Natural killer cell (primary cell): Measurements from ENCODE around the gene ZNF664. TPM values are rescaled to one million over a fixed set of nuclear protein-coding genes. Genes with fewer than 3 reads are reported as not detected.

ENCODE experiments used
- ATAC-seq, 3 donors: fragments of 150-1000 bp in 2 of 3; fragments of 200-7000 bp in 1 of 3; cut with Tn5 transposase; 1 replicate in 1 of 3; 2 replicates in 2 of 3; pipeline ENCODE4 v1.10.0; 2021; ENCODE audit warnings: mild to moderate bottlenecking in 2 of 3, moderate library complexity in 2 of 3
- DNase-seq, 2 donors: peaks; one replicate each; pipeline versions ENCODE4 v3.0.0 to v3.0.0-alpha.2; 2013 to 2021; ENCODE audit warnings: mixed read lengths in 1 of 2
- H3K27ac ChIP-seq: one replicate; pipeline ENCODE4 v1.5.1; 2013; ENCODE audit warnings: mild to moderate bottlenecking, low read length
- H3K27me3 ChIP-seq: one replicate; pipeline ENCODE4 v1.6.1; 2013; ENCODE audit warnings: low read length; ENCODE audit not compliant: control insufficient read depth, insufficient read depth
- H3K36me3 ChIP-seq: one replicate; pipeline ENCODE4 v1.6.1; 2013; ENCODE audit warnings: low read length; ENCODE audit not compliant: control insufficient read depth, insufficient read depth
- H3K4me1 ChIP-seq: one replicate; pipeline ENCODE4 v1.6.1; 2013; ENCODE audit warnings: low read length; ENCODE audit not compliant: control insufficient read depth, insufficient read depth
- H3K4me3 ChIP-seq: one replicate; pipeline ENCODE4 v1.5.1; 2013; ENCODE audit warnings: low read length
- H3K9me3 ChIP-seq: one replicate; pipeline ENCODE4 v1.6.1; 2013; ENCODE audit warnings: low read length; ENCODE audit not compliant: control insufficient read depth, insufficient read depth
- H3K27ac Mint-ChIP-seq, 2 donors: one replicate each; pipeline ENCODE4 v1.8.0; 2022; ENCODE audit warnings: mild to moderate bottlenecking in 2 of 2, mixed read lengths in 2 of 2, moderate library complexity in 1 of 2
- H3K27me3 Mint-ChIP-seq, 2 donors: one replicate each; pipeline ENCODE4 v1.8.0; 2022; ENCODE audit warnings: low read depth in 2 of 2, mixed read lengths in 2 of 2
- H3K36me3 Mint-ChIP-seq: one replicate; pipeline ENCODE4 v1.8.0; 2022; ENCODE audit warnings: mixed read lengths
- H3K4me1 Mint-ChIP-seq, 2 donors: one replicate each; pipeline ENCODE4 v1.8.0; 2022; ENCODE audit warnings: mixed read lengths in 2 of 2
- H3K4me3 Mint-ChIP-seq: one replicate; pipeline ENCODE4 v1.8.0; 2022; ENCODE audit warnings: mild to moderate bottlenecking, moderate library complexity, mixed read lengths
- H3K9me3 Mint-ChIP-seq, 2 donors: one replicate each; pipeline ENCODE4 v1.8.0; 2022; ENCODE audit warnings: mixed read lengths in 2 of 2
- WGBS: methylation state at CpG from one replicate; pipeline ENCODE4 v1.1.7; 2013; ENCODE audit warnings: missing lambda C conversion rate; ENCODE audit not compliant: insufficient coverage; 5-methylcytosine and 5-hydroxymethylcytosine counted together
- intact Hi-C: fragments of 100-400 bp; cut with micrococcal nuclease; formaldehyde crosslinking; loops from one replicate; pipeline ENCODE4 v1.14.2; 2022
- total RNA-seq, 4 donors: library from RNA; stranded (reverse); fragments of 120-200 nt in 1 of 4; gene quantifications; one replicate each; pipeline versions ENCODE4 v1.2.3 to v1.2.4, GENCODE V29; 2013 to 2022
- TF ChIP-seq, protein P1 (sequence below): fragments of 200-600 bp; IDR thresholded peaks from one replicate; pipeline ENCODE4 v1.8.0; 2022; ENCODE audit warnings: antibody characterized with exemption

ZNF664 gene
- total RNA-seq, 3 donors from 2014 or later (not counting 1 experiment from before 2014, with no cell fraction given) = 36.0 to 47.3 (median 46.9) TPM

DNA sequence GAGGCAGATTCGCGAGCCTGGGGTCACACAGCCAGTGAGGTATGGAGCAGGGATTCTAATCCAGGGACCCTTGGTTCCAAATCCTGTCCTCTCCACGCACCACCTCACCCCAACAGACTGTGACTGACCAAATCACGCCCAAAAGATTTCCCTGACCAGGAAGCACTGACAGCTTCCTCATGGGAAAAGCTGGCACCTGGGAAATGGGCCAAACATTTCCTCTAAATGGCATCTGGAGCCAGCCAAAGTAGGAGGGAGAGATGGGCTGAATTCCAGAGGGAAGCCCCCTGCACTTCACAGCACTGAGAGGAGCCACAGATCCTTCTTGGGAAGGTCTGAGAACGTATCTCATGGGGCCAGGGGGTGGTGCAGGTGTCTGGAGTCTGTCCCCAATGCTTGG is 29.2 kb upstream of the ZNF664 start:
- Mint-ChIP-seq H3K4me1 (peaks cover 11 to 30% of the 10 kb centered on the region in 2 donors), H3K27ac (no peak overlapping the region), H3K36me3 (peaks cover 15% of the 10 kb centered on the region), H3K4me3 (no peak overlapping the region), H3K27me3 (no peaks in the 10 kb centered on the region), H3K9me3 (no peaks in the 10 kb centered on the region)
- Histone ChIP-seq H3K36me3 (peaks cover 17% of the 10 kb centered on the region), H3K27ac (no peak overlapping the region), H3K4me1 (peaks cover 5% of the 10 kb centered on the region), H3K4me3 (no peak overlapping the region), H3K9me3 (no peaks in the 10 kb centered on the region), H3K27me3 (no peaks in the 10 kb centered on the region)
- intact Hi-C loops = no loop called here
- DNase-seq (no peak), ATAC-seq (no peak)
- 92% methylated on average over 5 of the region's 5 CpGs for WGBS
- TF ChIP-seq, protein P1, sequence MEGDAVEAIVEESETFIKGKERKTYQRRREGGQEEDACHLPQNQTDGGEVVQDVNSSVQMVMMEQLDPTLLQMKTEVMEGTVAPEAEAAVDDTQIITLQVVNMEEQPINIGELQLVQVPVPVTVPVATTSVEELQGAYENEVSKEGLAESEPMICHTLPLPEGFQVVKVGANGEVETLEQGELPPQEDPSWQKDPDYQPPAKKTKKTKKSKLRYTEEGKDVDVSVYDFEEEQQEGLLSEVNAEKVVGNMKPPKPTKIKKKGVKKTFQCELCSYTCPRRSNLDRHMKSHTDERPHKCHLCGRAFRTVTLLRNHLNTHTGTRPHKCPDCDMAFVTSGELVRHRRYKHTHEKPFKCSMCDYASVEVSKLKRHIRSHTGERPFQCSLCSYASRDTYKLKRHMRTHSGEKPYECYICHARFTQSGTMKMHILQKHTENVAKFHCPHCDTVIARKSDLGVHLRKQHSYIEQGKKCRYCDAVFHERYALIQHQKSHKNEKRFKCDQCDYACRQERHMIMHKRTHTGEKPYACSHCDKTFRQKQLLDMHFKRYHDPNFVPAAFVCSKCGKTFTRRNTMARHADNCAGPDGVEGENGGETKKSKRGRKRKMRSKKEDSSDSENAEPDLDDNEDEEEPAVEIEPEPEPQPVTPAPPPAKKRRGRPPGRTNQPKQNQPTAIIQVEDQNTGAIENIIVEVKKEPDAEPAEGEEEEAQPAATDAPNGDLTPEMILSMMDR = no peak

DNA sequence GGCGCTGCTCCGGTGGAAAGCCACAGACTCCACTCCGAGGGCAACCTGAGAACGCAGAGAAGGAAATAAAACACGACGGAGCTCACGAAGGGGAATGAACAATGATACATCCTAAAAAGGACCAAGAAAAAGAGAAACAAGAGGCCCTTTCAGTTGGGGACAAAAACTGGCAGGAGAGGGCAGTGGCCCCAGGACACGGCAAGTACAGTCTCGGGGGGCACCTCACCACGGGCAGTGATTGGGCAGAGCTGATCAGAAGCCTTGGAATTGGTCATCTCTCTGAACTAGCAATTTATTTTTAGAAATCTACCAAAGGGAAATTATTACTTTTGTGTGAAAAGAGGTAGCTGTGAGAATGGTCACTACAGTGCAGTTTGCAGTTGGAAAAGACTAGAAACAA is 28.3 kb upstream of the ZNF664 start:
- Mint-ChIP-seq H3K36me3 (peaks cover 15% of the 10 kb centered on the region), H3K27me3 (no peaks in the 10 kb centered on the region), H3K4me3 (no peak overlapping the region), H3K4me1 (peaks cover 4 to 30% of the 10 kb centered on the region in 2 donors), H3K9me3 (no peaks in the 10 kb centered on the region), H3K27ac (no peak overlapping the region)
- 89% methylated on average over 10 of the region's 10 CpGs for WGBS
- intact Hi-C loops = no loop called here
- H3K36me3 ChIP-seq = peaks cover 17% of the 10 kb centered on the region
- no peak overlapping the region for H3K4me3 ChIP-seq
- TF ChIP-seq, protein P1 = no peak
- H3K27ac ChIP-seq = no peak overlapping the region
- no peaks in the 10 kb centered on the region for H3K4me1 ChIP-seq
- no peaks in the 10 kb centered on the region for H3K9me3 ChIP-seq
- ATAC-seq (no peak), DNase-seq (no peak)
- no peaks in the 10 kb centered on the region for H3K27me3 ChIP-seq

DNA sequence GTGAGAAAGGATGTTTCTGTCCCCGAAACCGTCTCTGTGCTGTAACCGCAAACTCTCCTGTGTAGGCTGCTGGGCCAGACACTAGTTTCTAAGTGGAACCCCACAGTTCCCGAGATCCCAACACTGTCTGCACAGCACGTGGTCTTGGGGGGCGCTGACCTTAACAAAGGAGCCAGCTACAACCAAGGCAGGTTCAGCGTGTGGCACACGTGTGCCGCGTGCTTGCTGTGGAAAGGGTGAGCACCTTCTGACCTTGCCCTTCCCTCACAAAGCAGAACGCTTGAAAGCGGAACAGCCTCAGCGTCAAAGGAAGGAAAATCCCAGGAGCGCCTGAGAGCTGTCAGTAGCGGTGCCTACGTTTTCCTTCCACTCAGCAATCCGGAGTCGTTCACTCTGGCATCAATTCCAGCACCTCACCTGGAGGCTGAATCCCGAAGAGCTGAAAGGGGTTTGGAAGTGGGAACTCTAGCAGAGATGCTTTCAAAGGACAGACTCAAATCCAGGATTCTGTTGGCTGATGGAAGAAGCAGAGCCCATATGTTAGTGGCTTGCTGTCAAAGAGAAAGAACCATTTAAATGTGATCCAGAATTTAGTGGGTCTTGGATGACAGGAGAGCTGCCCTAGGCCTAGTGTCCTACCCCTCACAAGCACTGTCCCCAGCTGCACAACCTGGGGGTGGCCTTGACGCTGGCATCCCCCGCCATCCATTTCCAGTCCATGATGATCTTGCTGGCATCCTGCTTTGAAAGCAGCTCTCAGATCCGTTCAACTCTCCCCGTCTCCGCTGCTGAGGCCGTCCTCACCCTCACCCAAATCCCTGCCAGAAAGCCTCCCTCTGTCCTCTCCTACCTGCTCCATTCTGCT is 27.5 kb upstream of the ZNF664 start:
- no peaks in the 10 kb centered on the region for H3K27me3 Mint-ChIP-seq
- intact Hi-C loops = no loop called here
- Histone ChIP-seq H3K27ac (no peak overlapping the region), H3K4me3 (no peak overlapping the region), H3K9me3 (no peaks in the 10 kb centered on the region), H3K27me3 (no peaks in the 10 kb centered on the region), H3K36me3 (peaks cover 12% of the 10 kb centered on the region), H3K4me1 (no peaks in the 10 kb centered on the region)
- DNase-seq (no peak), ATAC-seq (no peak)
- TF ChIP-seq, protein P1 = no peak
- peaks cover 15% of the 10 kb centered on the region for H3K36me3 Mint-ChIP-seq
- 93% methylated on average over 25 of the region's 25 CpGs for WGBS
- peaks cover under 1 to 28% of the 10 kb centered on the region in 2 donors for H3K4me1 Mint-ChIP-seq
- peak overlapping the region in 1 of 2 donors; percentile 38 for H3K27ac Mint-ChIP-seq
- H3K9me3 Mint-ChIP-seq = no peaks in the 10 kb centered on the region
- no peak overlapping the region for H3K4me3 Mint-ChIP-seq
